Hematopoietic multipotent progenitor cell treated with erythropoietin and hydrocortisone succinate and interleukin-3 and kit ligand, for 17 days (in vitro differentiated cells): ENCODE results near the gene CPNE5.
"Not testable (repeated sequence)": the region's sequence is repeated elsewhere in the genome, so short reads cannot be mapped to it uniquely, and the experiment has no call there.

ENCODE experiments used
- DNase-seq: peaks from one replicate; pipeline ENCODE4 v3.0.0-alpha.2; 2015; ENCODE audit warnings: low spot score

CPNE5 gene

GRCh38 chr6:36723992-36724391 is 115.3 kb downstream of the CPNE5 start:
- DNase-seq: not testable (repeated sequence)

- no peak for DNase-seq
These were observed 116.4 kb downstream of the CPNE5 start for GRCh38 chr6:36722879-36723278.

- no peak for DNase-seq
These were observed 116.9 kb downstream of the CPNE5 start for GRCh38 chr6:36722365-36722764.

- DNase-seq: no peak
These were observed 117.7 kb downstream of the CPNE5 start for GRCh38 chr6:36721369-36722140.

GRCh38 chr6:36720251-36721141 is 118.7 kb downstream of the CPNE5 start:
- DNase-seq: no peak

- DNase-seq: no peak
These were observed 120.1 kb downstream of the CPNE5 start for GRCh38 chr6:36719126-36719525.

GRCh38 chr6:36718560-36718959 is 120.7 kb downstream of the CPNE5 start:
- DNase-seq: no peak

GRCh38 chr6:36717871-36718540 is 121.2 kb downstream of the CPNE5 start:
- DNase-seq: no peak

- no peak for DNase-seq
These were observed 121.9 kb downstream of the CPNE5 start for GRCh38 chr6:36717231-36717825.

GRCh38 chr6:36716476-36717093 is 122.7 kb downstream of the CPNE5 start:
- no peak for DNase-seq

- no peak for DNase-seq
These were observed 123.8 kb downstream of the CPNE5 start for GRCh38 chr6:36715469-36715868.

- no peak for DNase-seq
These were observed 124.7 kb downstream of the CPNE5 start for GRCh38 chr6:36714511-36714910.

- DNase-seq: no peak
These were observed 125.4 kb downstream of the CPNE5 start for GRCh38 chr6:36713846-36714245.

GRCh38 chr6:36712816-36713215 is 126.4 kb downstream of the CPNE5 start:
- DNase-seq: no peak

- DNase-seq: no peak
These were observed 132.9 kb downstream of the CPNE5 start for GRCh38 chr6:36706339-36706738.

GRCh38 chr6:36704961-36705577 is 134.2 kb downstream of the CPNE5 start:
- not testable (repeated sequence) for DNase-seq

GRCh38 chr6:36703982-36704381 is 135.3 kb downstream of the CPNE5 start:
- no peak for DNase-seq

- no peak for DNase-seq
These were observed 136.1 kb downstream of the CPNE5 start for GRCh38 chr6:36703081-36703606.

GRCh38 chr6:36702656-36703055 is 136.6 kb downstream of the CPNE5 start:
- no peak for DNase-seq

- DNase-seq: no peak
These were observed 137.7 kb downstream of the CPNE5 start for GRCh38 chr6:36701401-36701991.

- no peak for DNase-seq
These were observed 138.4 kb downstream of the CPNE5 start for GRCh38 chr6:36700831-36701230.
